HG03135 (cell line): Measurements from ENCODE around the gene LRIT2.
"Not testable (repeated sequence)": the region's sequence is repeated elsewhere in the genome, so short reads cannot be mapped to it uniquely, and the experiment has no call there.

Source experiments
- ATAC-seq: cut with Tn5 transposase; IDR thresholded peaks from one replicate; pipeline ENCODE4 v1.9.1; 2021; ENCODE audit warnings: mild to moderate bottlenecking, moderate library complexity; ENCODE audit not compliant: unreplicated experiment

The LRIT2 gene

DNA sequence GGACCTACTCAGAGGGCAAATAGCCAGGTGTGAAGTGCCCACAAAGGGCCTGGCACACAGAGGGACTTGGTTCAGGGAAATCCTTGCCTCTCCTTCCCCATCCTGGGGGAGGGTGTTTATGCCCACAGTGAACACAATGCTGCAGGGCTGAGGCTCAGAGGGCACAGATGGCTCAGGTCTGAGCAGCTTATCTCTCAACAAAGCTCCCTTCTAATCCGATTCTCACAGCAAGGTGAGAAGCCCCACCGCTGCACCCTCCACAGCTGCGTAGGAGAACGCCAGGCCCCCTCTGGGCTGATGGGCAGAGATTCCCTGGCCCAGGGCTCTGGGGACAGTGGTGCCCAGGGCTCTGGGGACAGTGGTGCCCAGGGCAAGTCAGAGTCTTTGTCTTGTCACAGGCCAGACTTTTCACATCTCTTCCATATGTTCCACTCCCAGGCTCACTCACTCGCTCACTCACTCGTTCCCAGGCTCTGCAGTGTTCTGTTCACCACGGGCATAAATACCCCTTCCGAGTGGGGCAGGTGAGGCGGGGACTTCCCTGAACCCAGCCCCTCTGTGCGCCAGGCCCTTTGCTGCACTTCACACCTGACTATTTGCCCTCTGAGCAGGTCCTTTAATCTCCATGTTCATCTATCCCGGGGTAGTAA is 39.7 kb downstream of the LRIT2 start:
- ATAC-seq: no peak

DNA sequence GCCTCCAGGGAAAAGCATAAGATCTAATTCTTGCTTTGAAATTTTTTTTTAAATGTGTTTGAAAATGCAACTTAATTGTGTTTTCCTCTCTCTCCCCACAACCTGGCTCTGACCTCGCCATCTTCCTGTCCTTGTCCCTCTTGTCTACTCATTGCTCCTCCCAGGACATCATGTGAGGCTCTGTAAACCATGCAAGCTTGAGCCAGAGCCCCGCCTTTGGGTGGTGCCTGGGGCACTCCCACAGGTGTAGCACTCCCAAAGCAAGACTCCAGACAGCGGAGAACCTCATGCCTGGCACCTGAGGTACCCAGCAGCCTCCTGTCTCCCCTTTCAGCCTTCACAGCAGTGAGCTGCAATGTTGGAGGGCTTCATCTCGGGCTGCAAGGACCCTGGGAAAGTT is 40.8 kb downstream of the LRIT2 start:
- no peak for ATAC-seq

DNA sequence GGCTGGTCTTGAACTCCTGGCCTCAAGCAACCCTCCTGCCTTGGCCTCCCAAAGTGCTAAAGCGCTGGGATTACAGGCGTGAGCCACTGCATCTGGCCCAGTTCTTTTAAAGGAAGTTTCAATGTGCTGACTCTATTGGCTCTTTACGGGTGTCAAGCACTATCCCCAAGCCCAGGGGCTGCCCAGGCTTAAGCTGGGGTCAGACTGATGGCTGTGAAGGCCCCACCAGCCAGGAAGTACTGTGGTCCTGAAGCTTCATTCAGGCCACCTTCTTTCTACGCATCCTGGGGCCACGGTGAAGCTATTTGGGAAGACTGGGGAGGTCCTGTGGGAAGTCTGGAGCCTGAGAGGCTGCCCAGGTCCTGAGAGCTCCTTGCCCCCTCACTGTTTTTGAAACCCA is 43.7 kb downstream of the LRIT2 start:
- ATAC-seq: no peak

DNA sequence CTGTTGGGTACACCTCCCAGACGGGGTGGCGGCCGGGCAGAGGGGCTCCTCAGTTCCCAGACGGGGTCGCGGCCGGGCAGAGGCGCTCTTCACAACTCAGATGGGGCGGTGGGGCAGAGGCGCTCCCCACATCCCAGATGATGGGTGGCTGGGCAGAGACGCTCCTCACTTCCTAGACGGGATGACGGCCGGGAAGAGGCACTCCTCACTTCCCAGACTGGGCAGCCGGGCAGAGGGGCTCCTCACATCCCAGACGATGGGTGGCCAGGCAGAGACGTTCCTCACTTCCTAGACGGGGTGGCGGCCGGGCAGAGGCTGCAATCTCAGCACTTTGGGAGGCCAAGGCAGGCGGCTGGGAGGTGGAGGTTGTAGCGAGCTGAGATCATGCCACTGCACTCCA is 45.0 kb downstream of the LRIT2 start:
- ATAC-seq: not testable (repeated sequence)

DNA sequence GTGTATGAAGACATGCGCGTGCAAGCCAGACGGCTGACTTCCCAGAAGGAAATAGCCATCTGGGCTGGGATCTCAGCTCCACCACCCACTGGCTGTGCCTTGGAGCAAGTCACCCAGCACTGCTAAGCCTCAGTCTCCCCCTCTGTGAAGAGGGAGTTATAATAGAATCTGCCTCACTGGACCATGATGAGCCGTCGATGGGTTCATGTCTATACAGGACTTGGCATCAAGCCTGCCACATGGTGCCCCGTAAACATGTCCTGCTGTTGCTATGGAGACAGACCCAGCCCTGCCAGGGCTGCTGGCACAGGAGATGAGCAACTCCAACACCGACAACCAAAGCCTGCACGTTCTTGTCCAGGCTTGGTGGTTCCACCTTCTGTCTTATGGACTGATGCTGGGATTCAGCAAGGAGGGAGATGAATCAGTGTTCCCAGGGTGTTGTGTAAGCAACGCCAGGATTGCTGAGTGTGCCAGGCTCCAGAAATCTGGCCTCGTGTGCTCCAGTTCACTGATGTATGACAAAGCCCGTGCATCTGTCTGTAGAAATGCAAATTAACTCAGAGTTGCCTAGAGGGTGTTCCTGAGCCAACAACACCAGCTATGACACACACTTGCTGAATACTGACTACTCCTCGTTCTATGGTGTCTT is 46.2 kb downstream of the LRIT2 start:
- ATAC-seq: peak; percentile 84

DNA sequence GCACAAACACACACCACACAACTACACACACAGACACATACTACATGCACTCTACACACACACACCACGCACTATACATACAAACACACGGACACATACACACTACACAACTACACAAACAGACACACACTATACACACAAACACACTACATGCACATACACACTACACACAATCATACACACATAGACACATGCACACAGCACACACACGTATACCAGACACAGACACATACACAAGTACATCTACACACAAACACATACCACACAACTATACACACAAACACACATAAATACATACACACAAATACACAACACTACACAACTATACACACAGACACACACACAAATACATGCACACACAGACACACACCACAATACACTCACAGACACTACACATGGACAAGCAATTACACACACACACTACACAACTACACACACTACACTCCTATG is 47.2 kb downstream of the LRIT2 start:
- ATAC-seq: no peak

DNA sequence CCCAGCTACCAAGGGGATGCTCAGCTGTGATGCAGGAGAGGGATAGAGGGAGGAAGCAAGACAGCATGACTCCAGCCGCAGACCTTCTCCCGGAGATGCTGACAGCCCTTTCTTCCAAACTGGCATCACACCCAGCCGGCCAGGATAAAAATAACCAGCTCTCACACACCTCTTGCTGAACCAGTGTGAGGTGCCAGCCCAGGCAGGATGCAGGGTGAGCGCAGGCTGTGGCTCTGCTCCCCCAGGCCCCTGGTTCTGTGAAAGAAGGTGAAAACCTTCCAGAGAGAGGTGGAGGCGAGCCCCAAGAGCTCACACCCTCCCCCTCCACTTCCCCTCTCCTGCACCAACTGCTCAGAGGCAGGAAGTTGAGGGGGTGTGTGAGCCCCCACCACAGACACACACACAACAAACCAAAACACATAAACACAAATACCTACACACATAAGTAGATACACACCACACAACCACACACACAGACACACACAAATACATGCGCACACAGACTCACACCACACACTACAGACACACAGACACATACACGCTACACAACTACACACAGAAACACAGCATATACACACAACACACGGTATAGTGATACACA is 47.7 kb downstream of the LRIT2 start:
- ATAC-seq: peak; percentile 32

DNA sequence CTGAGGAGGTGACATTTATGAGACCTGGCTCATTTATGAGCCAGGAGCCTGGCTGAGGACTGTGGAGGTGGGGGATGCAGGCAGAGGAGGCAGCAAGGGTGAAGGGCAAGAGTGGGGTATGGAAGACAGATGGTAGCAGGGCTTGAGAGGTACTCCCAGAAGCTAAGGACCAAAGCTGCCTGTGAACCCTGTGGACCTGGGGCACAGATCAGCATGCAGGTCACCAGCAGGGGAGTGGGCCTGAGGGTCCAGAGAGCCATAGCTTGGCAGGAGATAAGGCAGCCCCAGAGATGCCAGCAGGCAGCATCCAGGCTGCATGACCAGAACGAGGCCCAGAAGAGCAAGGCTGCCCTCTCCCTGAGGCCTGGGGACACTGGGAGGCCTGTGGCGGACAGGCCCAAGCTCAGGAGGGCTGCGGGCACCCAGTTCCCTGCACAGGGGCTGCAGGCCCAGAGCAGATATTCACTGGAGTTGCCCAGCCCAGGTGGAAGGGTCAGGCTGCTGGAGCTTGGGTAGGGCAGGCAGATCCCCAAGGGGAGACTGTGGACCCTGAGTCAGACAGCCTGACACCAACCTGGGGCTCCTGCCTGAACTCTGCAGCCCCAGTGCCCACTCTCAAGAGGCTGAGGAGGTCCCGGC is 48.4 kb downstream of the LRIT2 start:
- ATAC-seq: no peak

DNA sequence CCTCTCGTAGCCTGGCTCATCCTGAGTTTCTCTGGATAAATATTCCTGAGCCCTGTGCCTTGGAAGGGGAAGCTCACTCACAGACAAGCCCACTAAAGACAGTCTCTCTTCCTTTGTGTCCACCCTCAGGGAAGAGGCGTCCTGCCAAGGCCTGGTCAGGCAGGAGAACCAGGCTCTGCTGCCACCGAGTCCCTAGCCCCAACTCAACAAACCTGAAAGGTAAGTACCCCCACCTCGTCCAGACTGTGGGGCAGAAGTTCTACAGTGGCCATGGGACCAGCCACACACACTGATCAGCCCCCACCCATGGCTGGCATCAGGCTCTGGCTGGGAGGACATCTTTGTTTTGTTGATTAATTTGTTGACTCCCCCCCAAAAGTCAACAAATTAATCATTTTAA is 49.0 kb downstream of the LRIT2 start:
- no peak for ATAC-seq

DNA sequence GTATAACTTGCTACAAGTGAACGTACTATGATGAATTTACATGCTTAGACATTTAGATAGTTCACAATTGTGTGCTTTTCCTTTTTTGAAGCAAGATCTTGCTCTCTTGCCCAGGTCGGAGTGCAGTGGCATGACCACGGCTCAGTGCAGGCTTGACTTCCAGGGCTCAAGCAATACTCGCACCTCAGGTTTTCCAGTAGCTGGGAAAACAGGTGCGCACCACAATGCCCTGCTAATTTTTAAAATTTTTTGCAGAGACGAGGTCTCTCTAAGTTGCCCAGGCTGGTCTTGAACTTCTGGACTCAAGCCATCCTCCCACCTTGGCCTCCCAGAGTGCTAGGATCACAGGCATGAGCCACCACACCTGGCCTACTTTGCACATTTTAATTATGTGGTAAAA is 49.9 kb downstream of the LRIT2 start:
- no peak for ATAC-seq

DNA sequence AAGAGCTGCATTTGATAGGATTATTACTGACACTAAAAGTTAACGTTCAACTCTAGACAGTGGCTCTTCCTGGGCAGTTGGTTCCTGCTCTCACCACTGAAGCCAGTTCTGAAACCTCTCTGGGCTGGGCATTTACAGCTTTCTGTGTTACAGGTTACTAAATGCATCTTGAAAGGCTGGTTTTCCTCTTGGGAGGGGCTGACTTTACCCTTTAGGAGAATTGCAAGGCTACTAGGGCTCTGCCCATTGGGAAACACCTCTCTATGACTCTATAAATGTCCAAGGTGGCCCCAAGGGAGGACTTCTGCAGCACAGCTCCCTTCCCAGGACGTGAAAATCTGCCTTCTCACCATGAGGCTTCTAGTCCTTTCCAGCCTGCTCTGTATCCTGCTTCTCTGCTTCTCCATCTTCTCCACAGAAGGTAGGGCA is 51.8 kb downstream of the LRIT2 start, which contains the start of gene GPR15LG:
Gene GPR15LG, plus strand, starts transcription at position 301 of the 429 bp plus-strand sequence. Its CDS starts 51 bp downstream, at position 352.
- no peak for ATAC-seq

DNA sequence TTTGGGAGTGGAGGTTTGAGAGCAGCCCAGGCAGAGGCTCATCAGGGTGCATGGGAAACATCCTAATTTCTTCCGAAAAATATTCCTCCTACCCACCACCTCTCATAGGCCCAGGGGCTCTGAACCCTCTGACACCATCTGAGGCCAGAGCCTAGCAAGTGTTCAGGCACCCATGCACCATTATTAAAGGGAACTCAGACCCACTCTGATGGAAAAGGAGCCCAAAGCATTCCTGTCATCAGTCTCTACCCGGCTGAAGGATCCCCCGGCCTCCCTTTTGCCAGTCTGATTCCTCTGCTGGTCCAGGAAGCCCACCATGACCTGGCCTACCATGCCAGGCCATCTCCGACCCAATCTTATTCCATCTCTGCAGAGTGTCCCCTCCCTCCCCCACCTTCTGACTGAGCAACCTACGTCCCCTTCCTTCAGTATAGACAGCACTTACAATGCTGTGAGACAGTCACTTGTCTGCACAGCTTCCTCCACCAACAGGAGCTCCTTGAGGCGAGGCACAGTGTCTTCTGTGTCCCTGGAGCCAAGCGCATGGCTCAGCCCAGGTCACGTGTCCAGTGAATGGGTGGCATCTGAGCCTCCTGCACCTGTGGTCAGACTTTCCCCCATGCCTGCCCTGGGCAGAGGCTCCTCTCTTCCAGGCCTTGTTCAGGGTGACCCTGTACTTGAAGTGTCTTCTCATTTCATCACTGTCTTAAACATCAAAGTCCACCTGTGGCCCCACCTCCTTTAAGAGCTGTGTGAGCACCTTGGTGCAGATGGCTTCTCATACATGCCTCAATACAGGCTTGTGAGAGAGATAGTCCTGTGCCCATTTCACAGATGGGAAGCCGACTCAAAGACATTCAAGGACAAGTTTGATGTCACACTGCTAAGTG is 52.6 kb downstream of the LRIT2 start:
- peak; percentile 49 for ATAC-seq

DNA sequence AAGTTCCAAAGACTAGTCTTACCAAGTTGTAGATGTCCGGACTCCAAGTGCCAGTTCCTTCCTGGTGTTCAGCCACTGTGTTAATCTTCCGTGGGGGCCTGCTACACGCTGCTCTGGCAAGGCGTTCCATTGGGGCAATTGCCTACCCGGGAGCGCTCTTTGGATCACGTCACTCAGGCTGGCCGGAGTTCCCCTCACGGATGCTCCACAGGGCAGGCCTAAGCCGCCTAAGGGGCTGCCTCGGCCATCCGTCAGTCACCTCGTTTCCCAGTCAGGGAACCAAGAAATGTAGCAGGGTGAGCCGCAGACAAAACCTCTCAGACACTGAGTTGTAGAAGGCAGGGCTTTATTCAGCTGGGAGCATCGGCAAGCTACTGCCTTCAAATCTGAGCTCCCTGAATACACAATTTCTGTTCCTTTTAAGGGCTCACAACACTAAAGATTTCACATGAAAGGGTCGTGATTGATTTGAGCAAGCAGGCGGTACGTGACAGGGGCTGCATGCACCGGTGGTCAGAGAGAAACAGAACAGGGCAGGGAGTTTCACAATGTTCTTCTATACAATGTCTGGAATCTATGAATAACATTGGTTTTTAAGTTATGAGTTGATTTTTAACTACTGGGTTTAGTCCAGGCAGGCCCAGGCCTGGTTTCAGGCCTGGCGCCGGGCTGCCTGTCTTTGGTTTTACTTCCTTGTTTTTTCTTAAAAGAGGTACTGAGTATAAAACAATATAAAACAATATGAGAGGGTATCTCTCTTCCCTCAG is 53.5 kb downstream of the LRIT2 start:
- peak; percentile 29 for ATAC-seq

DNA sequence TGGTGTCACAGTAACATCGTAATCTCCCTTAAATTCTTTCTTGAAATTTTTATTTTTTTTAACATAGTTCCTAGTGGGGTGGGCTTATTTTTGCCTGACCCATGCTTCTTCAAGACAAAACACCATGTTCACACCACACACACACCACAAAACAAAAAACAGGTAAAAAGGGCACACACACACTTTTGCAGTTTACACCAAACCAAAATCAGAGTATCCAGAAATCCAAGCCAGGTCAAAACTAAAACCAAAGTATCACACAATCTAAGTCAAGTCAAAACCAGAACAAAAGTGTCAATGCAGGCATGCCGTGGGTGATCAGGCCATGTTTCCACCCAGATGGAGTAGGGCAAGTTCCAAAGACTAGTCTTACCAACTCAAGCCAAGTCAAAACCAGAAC is 54.1 kb downstream of the LRIT2 start:
- not testable (repeated sequence) for ATAC-seq
